Left cardiac atrium (tissue), 4 donors: ENCODE results near the gene KIR2DL3. TPM values are rescaled to one million over a fixed set of nuclear protein-coding genes. Genes with fewer than 3 reads are reported as not detected.
"Not testable (repeated sequence)": the region's sequence is repeated elsewhere in the genome, so short reads cannot be mapped to it uniquely, and the experiment has no call there.

Source experiments
- ATAC-seq, 2 donors: fragments of 200-7000 bp; cut with Tn5 transposase; one replicate each; pipeline ENCODE4 v1.9.1; 2020; ENCODE audit warnings: mild to moderate bottlenecking in 2 of 2, moderate library complexity in 2 of 2
- DNase-seq: peaks from one replicate; pipeline ENCODE4 v3.0.0-alpha.2; 2020
- intact Hi-C, 2 donors: fragments of 100-400 bp; cut with DNase I; formaldehyde crosslinking; loops; one replicate each; pipeline versions ENCODE4 v1.14.1 to v1.15.1; 2022 to 2023
- total RNA-seq, 2 donors: library from RNA; stranded (reverse); fragmentation: NEBNext Ultra II Directional; extraction: Animal tissue kit (Norgen Biotek cat#: 25700); gene quantifications; one replicate each; pipeline ENCODE4 v1.2.1, GENCODE V29; 2021
- donor health status: DM: no; HTN: yes; CAD: no.
- donor health status: DM: no; HTN: yes; CAD: no; lungs with severe emphysema.
- donor health status: DM: yes; HTN: yes; CAD: no.
- donor health status: Dilated cardiomyopathy.

Gene KIR2DL3
- total RNA-seq, 2 donors from 2014 or later: not detected

- ATAC-seq, intact Hi-C loops, DNase-seq: not testable (repeated sequence)
Measured at GRCh38 chr19:54782916-54783315, 44.6 kb downstream of the KIR2DL3 start.

- DNase-seq, ATAC-seq, intact Hi-C loops: not testable (repeated sequence)
Measured at GRCh38 chr19:54786091-54786723, 47.9 kb downstream of the KIR2DL3 start.

- intact Hi-C loops, DNase-seq, ATAC-seq: not testable (repeated sequence)
Measured at GRCh38 chr19:54788154-54788553, 49.8 kb downstream of the KIR2DL3 start.

GRCh38 chr19:54790711-54791110 is 52.4 kb downstream of the KIR2DL3 start:
- ATAC-seq (no peak), DNase-seq (no peak)
- intact Hi-C loops: no loop called here

GRCh38 chr19:54791476-54791875 is 53.2 kb downstream of the KIR2DL3 start:
- intact Hi-C loops: no loop called here
- DNase-seq (no peak), ATAC-seq (no peak)

GRCh38 chr19:54792814-54793213 is 54.5 kb downstream of the KIR2DL3 start:
- ATAC-seq (no peak), DNase-seq (no peak)
- intact Hi-C loops: no loop called here

- intact Hi-C loops: no loop called here
- ATAC-seq (no peak), DNase-seq (no peak)
Measured at GRCh38 chr19:54795758-54796157, 57.4 kb downstream of the KIR2DL3 start.

Other genes with a start within 250 kb of the KIR2DL3 start
- gene LAIR2, start 235.7 kb upstream of the KIR2DL3 start, total RNA-seq: 1 to 10 TPM in 1 of 2 donors, not detected in 1; 1.1 TPM
- gene LILRA2, start 164.7 kb upstream of the KIR2DL3 start, total RNA-seq: 1 to 10 TPM; 2.1 to 5.8 TPM
- gene LILRA1, start 144.9 kb upstream of the KIR2DL3 start, total RNA-seq: under 1 TPM; 0.86 to 0.97 TPM
- 1 to 10 TPM; 3.1 to 4.2 TPM for gene LILRB1, start 108.0 kb upstream of the KIR2DL3 start, total RNA-seq
- gene LILRB4, start 75.5 kb upstream of the KIR2DL3 start, total RNA-seq: 10 to 100 TPM in 1 of 2 donors, 1 to 10 TPM in 1; 5.7 to 11.8 TPM
- not detected for gene KIR3DL3, start 14.1 kb upstream of the KIR2DL3 start, total RNA-seq
- not detected for gene KIR2DL1, start 31.3 kb downstream of the KIR2DL3 start, total RNA-seq
- gene KIR2DL4, start 65.1 kb downstream of the KIR2DL3 start, total RNA-seq: not detected
- not detected for gene KIR3DL1, start 78.0 kb downstream of the KIR2DL3 start, total RNA-seq
- not detected for gene KIR2DS4, start 94.2 kb downstream of the KIR2DL3 start, total RNA-seq
- gene KIR3DL2, start 111.9 kb downstream of the KIR2DL3 start, total RNA-seq: not detected
- under 1 TPM; 0.65 to 0.77 TPM for gene FCAR, start 135.7 kb downstream of the KIR2DL3 start, total RNA-seq
- gene NCR1, start 167.6 kb downstream of the KIR2DL3 start, total RNA-seq: not detected
- not detected for gene NLRP7, start 209.0 kb downstream of the KIR2DL3 start, total RNA-seq
- under 1 TPM in 1 of 2 donors, not detected in 1; 0.88 TPM for gene NLRP2, start 227.9 kb downstream of the KIR2DL3 start, total RNA-seq